NCI-H146 (cell line): ENCODE measurements around the gene STRIP2.
"Not testable (repeated sequence)": the region's sequence is repeated elsewhere in the genome, so short reads cannot be mapped to it uniquely, and the experiment has no call there.

Experiments
- DNase-seq: peaks from one replicate; lab custom pipeline; 2025; lab: John Stamatoyannopoulos, UW

Gene STRIP2

GRCh38 chr7:129534558-129535274, 100.5 kb downstream of the STRIP2 start:
- DNase-seq, result not testable (repeated sequence)

- no peak for DNase-seq
Observed at GRCh38 chr7:129535896-129536295, 101.7 kb downstream of the STRIP2 start.

GRCh38 chr7:129536323-129536722, 102.1 kb downstream of the STRIP2 start:
- DNase-seq, result no peak
